ENCODE measurements around the gene ARHGAP42. TPM values are rescaled to one million over a fixed set of nuclear protein-coding genes. Genes with fewer than 3 reads are reported as not detected.

The ARHGAP42 gene
- total and polyA plus RNA-seq, 10 of the 15 experiments (the other 5 are each of a cell fraction or from before 2014, with no cell fraction given): 1.8 to 6.3 (median 3.2) TPM

DNA sequence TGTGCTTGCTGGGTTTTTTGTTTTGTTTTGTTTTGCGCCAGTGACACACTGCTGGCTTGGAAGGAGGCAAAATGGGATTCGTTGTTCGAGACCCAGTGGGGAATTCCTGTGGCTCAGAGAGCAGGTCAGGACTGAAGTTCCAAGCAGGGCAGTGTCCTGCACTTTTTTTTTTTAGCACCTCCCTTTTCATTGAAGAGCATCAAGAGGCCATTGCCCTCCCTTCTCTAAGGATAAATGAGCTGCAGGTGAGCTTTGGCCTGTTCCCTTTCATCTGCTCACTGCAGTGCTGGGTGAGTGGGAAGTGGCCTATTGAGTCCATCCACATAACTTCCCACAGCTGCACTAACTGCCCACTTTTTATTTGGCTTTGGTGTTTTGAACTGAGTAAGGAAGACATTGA is 87.8 kb downstream of the ARHGAP42 start (continued):
- TF ChIP-seq SUPT20H (IDR thresholded peaks at IDR 0.05; ENCODE audit: borderline replicate concordance, control insufficient read depth, low read depth, low read length): no peak
- no peak for TF ChIP-seq POLR2A (IDR thresholded peaks at IDR 0.05; ENCODE audit: low read depth, low read length)
- no peak for TF ChIP-seq NFXL1 (IDR thresholded peaks at IDR 0.05; ENCODE audit: borderline replicate concordance)
- no peak for TF ChIP-seq CREM (IDR thresholded peaks at IDR 0.05; ENCODE audit: low read depth)
- TF ChIP-seq, protein P1, sequence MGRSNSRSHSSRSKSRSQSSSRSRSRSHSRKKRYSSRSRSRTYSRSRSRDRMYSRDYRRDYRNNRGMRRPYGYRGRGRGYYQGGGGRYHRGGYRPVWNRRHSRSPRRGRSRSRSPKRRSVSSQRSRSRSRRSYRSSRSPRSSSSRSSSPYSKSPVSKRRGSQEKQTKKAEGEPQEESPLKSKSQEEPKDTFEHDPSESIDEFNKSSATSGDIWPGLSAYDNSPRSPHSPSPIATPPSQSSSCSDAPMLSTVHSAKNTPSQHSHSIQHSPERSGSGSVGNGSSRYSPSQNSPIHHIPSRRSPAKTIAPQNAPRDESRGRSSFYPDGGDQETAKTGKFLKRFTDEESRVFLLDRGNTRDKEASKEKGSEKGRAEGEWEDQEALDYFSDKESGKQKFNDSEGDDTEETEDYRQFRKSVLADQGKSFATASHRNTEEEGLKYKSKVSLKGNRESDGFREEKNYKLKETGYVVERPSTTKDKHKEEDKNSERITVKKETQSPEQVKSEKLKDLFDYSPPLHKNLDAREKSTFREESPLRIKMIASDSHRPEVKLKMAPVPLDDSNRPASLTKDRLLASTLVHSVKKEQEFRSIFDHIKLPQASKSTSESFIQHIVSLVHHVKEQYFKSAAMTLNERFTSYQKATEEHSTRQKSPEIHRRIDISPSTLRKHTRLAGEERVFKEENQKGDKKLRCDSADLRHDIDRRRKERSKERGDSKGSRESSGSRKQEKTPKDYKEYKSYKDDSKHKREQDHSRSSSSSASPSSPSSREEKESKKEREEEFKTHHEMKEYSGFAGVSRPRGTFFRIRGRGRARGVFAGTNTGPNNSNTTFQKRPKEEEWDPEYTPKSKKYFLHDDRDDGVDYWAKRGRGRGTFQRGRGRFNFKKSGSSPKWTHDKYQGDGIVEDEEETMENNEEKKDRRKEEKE (IDR thresholded peaks at IDR 0.05): no peak
- TF ChIP-seq TBL1XR1 (IDR thresholded peaks at IDR 0.05; ENCODE audit: low read depth, low read length): no peak
- no peak for TF ChIP-seq SMARCA5 (IDR thresholded peaks at IDR 0.05)

DNA sequence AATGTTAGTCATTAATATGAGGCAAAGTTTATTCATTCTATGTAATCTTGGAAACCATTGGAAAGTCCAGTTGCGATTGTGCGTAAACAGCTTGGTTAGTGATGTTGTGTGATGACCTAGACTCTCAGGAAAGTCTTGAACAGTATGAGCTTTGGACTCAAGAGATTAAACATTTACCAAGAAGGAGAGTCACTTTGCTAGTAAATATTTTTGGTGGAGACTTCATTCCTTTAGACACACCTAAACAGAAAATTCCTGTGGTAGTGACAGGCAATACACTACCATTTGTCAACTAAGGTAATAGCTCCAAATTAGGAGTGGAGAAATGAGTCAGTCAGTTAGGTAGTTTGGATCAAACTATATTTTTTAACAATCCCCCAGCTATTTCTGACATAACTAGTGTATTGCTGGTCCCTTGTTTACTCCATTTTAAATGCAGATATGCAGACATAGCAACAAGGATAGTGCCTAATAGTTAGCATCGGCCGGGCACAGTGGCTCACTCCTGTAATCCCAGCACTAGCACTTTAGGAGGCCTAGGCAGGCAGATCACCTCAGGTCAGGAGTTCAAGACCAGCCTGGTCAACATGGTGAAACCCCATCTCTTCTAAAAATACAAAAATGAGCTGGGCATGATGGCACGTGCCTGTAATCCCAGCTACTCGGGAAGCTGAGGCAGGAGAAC is 89.3 kb downstream of the ARHGAP42 start:
- H3K4me3 ChIP-seq: no peak overlapping the region
- ATAC-seq (no peak), DNase-seq (ENCODE audit: low read depth, low spot score) (no peak), FAIRE-seq (no peak)
- H3K9ac ChIP-seq (ENCODE audit: control insufficient read depth, insufficient read depth, low read length): no peak overlapping the region
- H3K36me3 ChIP-seq (ENCODE audit: control insufficient read depth in 2 of 2, insufficient read depth in 2 of 2, low read length in 1 of 2): no peaks in the 10 kb centered on the region
- H3K9me3 ChIP-seq (replicated peaks; ENCODE audit: control insufficient read depth, insufficient read depth, low read length): no peaks in the 10 kb centered on the region
- H2AFZ ChIP-seq (ENCODE audit: control insufficient read depth, low read depth, low read length): no peak overlapping the region
- intact Hi-C loops (cut with micrococcal nuclease; ENCODE audit: unreplicated experiment): no loop called here
- SMC1A ChIA-PET (ENCODE audit: uncharacterized antibody, unreplicated experiment): interaction anchor here (0.7 to 1.3 kb wide), 5 partner anchors 15 to 195 kb away, joined by 3 to 4 read pairs (median 3); no protein-coding TSS in a partner anchor
- H3K4me1 ChIP-seq (ENCODE audit: control insufficient read depth, insufficient read depth, low read length): no peaks in the 10 kb centered on the region
- H3K79me2 ChIP-seq (ENCODE audit: control insufficient read depth, insufficient read depth, low read length): no peaks in the 10 kb centered on the region
- in situ Hi-C loops (cut with MboI): no loop called here
- no peak overlapping the region for H3K27ac ChIP-seq (ENCODE audit: control insufficient read depth, insufficient read depth)
- H3K4me2 ChIP-seq (ENCODE audit: control insufficient read depth, insufficient read depth): no peak overlapping the region
- CTCF ChIA-PET: no interaction called here
- no peaks in the 10 kb centered on the region for H3K27me3 ChIP-seq (replicated peaks in 1 of 2; ENCODE audit: control insufficient read depth in 2 of 2, insufficient read depth in 2 of 2, low read length in 1 of 2)
- BruUV-seq (replicated peaks): no TSS peak
- no peaks in the 10 kb centered on the region for H4K20me1 ChIP-seq (ENCODE audit: control insufficient read depth, insufficient read depth)
- POLR2A ChIA-PET: interaction anchor here (0.6 kb wide), 1 partner anchor 116 kb away, joined by 3 read pairs; no protein-coding TSS in a partner anchor
- 95% methylated on average over 6 of the region's 6 CpGs for WGBS (ENCODE audit: insufficient coverage, insufficient replicate concordance, low lambda C conversion rate, missing lambda C conversion rate)
- RAD21 ChIA-PET (ENCODE audit: unreplicated experiment): no interaction called here
- TF ChIP-seq, protein P2, sequence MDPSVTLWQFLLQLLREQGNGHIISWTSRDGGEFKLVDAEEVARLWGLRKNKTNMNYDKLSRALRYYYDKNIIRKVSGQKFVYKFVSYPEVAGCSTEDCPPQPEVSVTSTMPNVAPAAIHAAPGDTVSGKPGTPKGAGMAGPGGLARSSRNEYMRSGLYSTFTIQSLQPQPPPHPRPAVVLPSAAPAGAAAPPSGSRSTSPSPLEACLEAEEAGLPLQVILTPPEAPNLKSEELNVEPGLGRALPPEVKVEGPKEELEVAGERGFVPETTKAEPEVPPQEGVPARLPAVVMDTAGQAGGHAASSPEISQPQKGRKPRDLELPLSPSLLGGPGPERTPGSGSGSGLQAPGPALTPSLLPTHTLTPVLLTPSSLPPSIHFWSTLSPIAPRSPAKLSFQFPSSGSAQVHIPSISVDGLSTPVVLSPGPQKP (IDR thresholded peaks at IDR 0.05; ENCODE audit: low read depth, low read length): no peak
- TF ChIP-seq CHD2 (IDR thresholded peaks at IDR 0.05; ENCODE audit: borderline replicate concordance, low read depth, low read length): no peak
- TF ChIP-seq SUZ12 (IDR thresholded peaks at IDR 0.05; ENCODE audit: unreplicated experiment): no peak
- TF ChIP-seq PAX5 (IDR thresholded peaks at IDR 0.05; ENCODE audit: borderline replicate concordance, low read depth, low read length): no peak
- TF ChIP-seq, protein P3, sequence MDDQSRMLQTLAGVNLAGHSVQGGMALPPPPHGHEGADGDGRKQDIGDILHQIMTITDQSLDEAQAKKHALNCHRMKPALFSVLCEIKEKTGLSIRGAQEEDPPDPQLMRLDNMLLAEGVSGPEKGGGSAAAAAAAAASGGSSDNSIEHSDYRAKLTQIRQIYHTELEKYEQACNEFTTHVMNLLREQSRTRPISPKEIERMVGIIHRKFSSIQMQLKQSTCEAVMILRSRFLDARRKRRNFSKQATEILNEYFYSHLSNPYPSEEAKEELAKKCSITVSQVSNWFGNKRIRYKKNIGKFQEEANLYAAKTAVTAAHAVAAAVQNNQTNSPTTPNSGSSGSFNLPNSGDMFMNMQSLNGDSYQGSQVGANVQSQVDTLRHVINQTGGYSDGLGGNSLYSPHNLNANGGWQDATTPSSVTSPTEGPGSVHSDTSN (IDR thresholded peaks at IDR 0.05; ENCODE audit: insufficient replicate concordance, low read depth, low read length): no peak
- TF ChIP-seq SIX5 (IDR thresholded peaks at IDR 0.05; ENCODE audit: low read depth, low read length, severe bottlenecking): no peak
- no peak for TF ChIP-seq SMAD5 (IDR thresholded peaks at IDR 0.05; ENCODE audit: low read depth)
- TF ChIP-seq MEF2A (IDR thresholded peaks at IDR 0.05; ENCODE audit: insufficient read depth, low read depth, low read length): no peak
- TF ChIP-seq RB1 (IDR thresholded peaks at IDR 0.05; ENCODE audit: borderline replicate concordance): no peak
- no peak for TF ChIP-seq MEF2B (IDR thresholded peaks at IDR 0.05; ENCODE audit: partially characterized antibody, poor library complexity, severe bottlenecking)
- TF ChIP-seq EGR1 (IDR thresholded peaks at IDR 0.05; ENCODE audit: borderline replicate concordance in 1 of 2, low read depth in 2 of 2, low read length in 2 of 2): no peak
- no peak for TF ChIP-seq NFYA (IDR thresholded peaks at IDR 0.05; ENCODE audit: borderline replicate concordance, low read depth, low read length)

Measured in GM12878 (cell line).